Suppressor macrophage treated with lipopolysaccharide for 4 hours (primary cell): ENCODE measurements around the gene MARK1.
"Not testable (repeated sequence)": the region's sequence is repeated elsewhere in the genome, so short reads cannot be mapped to it uniquely, and the experiment has no call there.

Source experiments
- DNase-seq: peaks from one replicate; pipeline ENCODE4 v3.0.0-alpha.2; 2020

MARK1 gene

GRCh38 chr1:220631238-220631815, 103.4 kb downstream of the MARK1 start:
- no peak for DNase-seq

GRCh38 chr1:220637759-220638158, 109.8 kb downstream of the MARK1 start:
- no peak for DNase-seq

DNA sequence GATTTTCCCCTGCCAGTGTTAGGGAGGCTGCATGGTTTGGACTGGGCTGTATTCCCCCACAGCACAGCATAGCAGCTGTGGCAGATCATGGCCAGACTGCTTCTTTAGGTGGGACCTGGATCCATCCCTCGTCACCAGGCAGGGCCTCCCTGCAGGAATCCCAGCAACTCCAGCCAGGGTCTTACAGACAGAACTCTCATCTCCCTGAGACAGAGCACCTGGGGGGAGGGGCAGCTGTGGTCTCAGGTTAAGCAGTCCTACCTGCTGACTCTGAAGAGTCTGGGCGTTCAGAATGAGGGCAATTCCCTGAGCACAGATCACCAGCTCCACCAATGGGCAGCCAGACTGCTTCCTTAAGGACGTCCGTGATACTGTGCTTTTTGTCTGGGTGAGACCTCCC, 114.3 kb downstream of the MARK1 start:
- no peak for DNase-seq

DNA sequence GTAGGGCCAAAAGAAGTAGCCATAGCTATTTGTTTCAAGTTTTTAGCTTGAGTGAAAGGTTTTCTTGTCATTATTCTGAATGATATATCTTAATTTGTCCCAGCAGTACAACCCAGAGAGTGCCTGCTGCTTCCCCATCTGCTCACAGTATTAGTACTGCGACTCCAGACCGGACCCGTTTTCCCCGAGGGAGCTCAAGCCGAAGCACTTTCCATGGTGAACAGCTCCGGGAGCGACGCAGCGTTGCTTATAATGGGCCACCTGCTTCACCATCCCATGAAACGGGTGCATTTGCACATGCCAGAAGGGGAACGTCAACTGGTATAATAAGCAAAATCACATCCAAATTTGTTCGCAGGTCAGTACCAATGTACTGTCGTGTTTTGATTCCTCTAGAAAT, 125.1 kb downstream of the MARK1 start:
- DNase-seq = no peak

DNA sequence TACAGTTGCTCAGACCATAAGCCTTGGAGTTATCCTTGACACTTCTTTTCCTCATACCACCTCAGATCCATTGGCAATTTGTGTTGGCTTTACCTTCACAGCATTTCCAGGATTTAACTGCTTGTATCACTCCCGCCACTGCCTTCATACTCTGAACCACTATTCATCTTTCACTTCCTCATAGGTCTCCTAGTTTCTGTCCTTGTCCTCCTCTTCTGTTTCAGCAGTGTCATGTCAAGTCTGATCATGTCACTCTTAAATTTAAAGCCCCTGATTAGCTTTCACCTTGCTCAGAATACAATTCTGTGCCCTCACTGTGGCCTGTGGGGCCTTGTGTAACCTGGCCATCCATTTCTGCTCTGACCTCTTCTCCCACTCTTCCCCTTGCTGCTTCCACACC, 127.6 kb downstream of the MARK1 start:
- DNase-seq = peak; percentile 1

GRCh38 chr1:220655961-220656740, 128.2 kb downstream of the MARK1 start:
- DNase-seq = no peak

DNA sequence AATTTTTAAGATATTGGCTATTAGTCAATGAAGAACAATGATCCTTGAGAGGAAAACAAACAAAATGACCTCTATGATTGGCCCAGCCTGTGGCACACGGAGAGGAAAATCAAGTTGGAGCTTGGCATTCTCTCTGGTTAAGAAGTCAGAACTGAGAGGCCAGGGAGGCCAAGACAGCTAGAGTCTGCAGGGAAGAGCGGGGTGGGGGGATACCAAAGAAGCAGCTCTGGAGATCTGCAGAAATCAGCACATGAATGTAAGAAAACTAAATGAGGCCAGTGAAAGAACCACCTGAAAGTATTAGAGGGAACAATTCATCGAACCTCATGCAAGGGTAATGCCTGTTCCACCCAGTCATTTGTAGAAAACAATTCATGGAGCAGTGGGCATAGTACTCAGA, 138.4 kb downstream of the MARK1 start:
- DNase-seq = no peak

- no peak for DNase-seq
Observed at GRCh38 chr1:220669005-220669404, 141.1 kb downstream of the MARK1 start.

GRCh38 chr1:220670365-220670764, 142.4 kb downstream of the MARK1 start:
- no peak for DNase-seq

- DNase-seq = no peak
Observed at GRCh38 chr1:220673921-220674320, 146.0 kb downstream of the MARK1 start.

DNA sequence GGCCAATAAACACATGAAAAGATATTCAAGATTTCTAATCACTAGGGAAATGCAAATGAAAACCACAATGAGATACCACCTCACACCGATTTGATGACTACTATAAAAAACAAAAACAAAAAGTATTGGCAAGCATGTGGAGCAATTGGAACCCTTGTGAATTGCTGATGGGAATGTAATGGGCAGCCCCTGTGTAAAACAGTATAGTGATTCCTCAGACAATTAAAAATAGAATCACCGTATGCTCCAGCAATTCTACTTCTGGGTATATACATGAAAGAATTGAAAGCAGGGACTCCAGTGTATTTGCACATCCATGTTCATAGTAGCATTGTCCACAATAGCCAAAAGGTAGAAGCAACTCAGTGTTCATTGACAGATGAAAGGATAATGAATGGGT, 149.3 kb downstream of the MARK1 start:
- DNase-seq = no peak

DNA sequence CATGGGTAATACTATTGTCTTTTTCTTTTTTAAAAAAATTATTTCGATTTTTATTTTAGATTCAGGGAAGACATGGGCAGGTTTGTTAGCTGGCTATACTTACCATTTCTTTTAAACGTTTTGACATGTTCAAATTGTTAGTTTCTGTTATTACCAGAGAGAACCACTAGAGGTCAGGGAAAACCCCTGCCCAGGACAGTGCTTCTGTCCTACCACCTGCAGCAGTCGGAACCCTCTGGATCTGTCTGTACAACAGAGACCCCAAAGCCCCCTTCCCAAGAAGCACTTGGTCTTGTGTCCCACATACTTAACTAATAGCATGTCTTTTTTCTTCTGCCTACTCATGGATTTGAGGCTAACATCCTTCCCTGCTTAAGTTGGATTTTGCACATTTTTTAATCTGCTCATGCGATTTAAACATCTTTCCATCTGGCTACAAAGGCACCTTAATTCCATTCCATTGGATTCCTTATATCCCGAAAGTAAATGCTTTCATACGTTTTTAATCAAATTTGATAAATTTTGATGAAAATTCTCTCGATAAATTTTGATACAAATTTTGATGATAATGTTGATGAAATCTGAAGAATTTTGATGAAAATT, 152.2 kb downstream of the MARK1 start:
- peak; percentile 48 for DNase-seq

GRCh38 chr1:220681220-220681880, 153.4 kb downstream of the MARK1 start:
- DNase-seq = no peak

DNA sequence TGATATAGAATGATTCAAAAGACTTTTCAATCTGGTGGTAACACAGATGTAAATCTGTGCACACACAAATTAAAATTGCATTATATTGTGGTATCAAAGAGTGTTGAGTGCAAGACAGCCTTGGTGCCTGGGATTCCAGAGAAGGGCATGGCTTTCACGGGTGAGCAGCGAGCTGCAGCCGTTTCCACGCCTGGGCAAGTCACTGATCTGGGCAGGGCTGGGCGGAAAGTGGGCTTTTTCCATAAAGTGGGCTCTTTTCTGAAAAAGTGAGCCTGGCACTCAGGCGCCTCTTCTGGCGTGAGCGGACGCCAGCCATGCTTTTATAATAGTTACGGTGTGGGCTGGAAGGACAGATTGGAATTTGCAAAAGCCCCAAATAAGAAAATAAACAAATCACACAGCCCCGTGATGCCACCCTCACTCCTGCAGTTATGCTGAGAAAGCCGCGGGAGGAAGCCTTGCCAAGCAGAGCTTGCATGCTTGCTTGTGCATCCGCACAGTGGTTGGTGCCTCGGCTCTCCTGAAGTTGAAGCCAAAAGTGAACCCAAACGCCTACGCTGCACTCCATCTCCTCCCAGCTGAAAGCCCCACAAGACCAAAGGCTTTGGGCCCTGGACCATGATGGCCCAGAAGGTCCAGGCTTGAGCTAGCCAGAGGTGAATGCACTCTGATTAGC, 155.1 kb downstream of the MARK1 start:
- DNase-seq = no peak

- not testable (repeated sequence) for DNase-seq
Observed at GRCh38 chr1:220683716-220684115, 155.8 kb downstream of the MARK1 start.

GRCh38 chr1:220684890-220685289, 157.0 kb downstream of the MARK1 start:
- no peak for DNase-seq

- no peak for DNase-seq
Observed at GRCh38 chr1:220685879-220686278, 157.9 kb downstream of the MARK1 start.

DNA sequence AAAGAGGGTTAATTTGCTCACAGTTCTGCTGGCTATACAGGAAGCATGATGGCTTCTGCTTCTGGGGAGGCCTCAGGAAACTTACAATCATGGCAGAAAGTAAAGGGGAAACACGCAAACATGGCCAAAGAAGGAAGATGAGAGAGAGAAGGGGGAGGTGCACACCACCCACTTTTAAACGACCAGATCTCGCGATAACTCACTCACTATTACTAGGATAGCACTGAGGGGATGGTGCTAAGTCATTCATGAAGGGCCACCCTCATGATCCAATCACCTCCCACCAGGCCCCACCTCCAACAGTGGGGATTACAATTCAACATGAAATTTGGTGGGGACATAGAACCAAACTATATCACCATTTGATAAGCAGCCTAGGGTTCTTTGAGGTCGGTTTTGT, 159.9 kb downstream of the MARK1 start:
- DNase-seq = no peak

- DNase-seq = no peak
Observed at GRCh38 chr1:220689666-220690065, 161.7 kb downstream of the MARK1 start.

DNA sequence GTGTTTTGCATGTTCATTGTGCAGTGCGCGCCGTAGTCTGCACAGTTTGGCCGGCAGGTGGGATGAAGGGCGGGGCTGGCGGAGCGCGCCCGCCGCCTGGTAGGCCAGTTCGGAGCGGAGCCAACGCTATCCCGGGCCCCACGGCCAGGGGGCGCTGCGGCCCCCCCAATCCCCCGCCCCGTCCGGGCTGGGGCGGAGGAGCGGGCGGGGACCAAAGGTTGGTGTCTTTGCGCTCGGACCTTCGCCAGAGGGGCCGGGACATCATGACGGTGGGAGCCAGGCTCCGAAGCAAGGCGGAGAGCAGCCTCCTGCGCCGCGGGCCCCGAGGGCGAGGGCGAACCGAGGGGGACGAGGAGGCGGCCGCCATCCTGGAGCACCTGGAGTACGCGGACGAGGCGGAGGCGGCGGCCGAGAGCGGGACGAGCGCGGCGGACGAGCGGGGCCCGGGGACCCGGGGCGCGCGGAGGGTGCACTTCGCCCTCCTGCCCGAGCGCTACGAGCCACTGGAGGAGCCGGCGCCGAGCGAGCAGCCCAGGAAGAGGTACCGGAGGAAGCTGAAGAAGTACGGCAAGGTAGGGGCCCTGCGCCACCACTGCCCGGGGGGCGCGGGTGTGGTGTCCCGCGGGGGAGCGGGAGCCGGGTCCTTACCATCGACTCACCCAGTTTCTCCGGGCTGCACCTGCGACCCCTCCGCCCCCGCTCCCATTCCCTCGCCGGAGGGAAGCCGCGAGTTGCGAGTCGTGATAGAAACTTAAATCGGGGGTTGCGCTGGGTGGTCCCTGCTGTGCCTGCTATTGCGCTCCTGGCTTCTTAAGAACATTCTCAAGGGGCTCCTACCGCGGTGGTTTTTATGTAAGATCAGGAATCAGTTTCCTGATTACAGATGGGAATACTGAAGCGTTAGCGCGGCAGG, 162.5 kb downstream of the MARK1 start, which contains the start of gene C1orf115:
C1orf115 (plus strand) TSS at position 224 of the 913 bp plus-strand sequence; CDS start at position 264, 40 bp downstream.
- peak; percentile 83 for DNase-seq

- no peak for DNase-seq
Observed at GRCh38 chr1:220691053-220691684, 163.2 kb downstream of the MARK1 start.
